ENCODE measurements around the gene CMTM6.
"Not testable (repeated sequence)": the region's sequence is repeated elsewhere in the genome, so short reads cannot be mapped to it uniquely, and the experiment has no call there.

The CMTM6 gene

GRCh38 chr3:32463415-32463814, 39.2 kb downstream of the CMTM6 start:
- not testable (repeated sequence) for DNase-seq

- DNase-seq, result not testable (repeated sequence)
Observed at GRCh38 chr3:32462191-32462986, 40.3 kb downstream of the CMTM6 start.

GRCh38 chr3:32460817-32461496, 41.7 kb downstream of the CMTM6 start:
- peak; percentile 17 for DNase-seq

- DNase-seq, result peak; percentile 45
Observed at GRCh38 chr3:32460031-32460749, 42.5 kb downstream of the CMTM6 start.

- peak; percentile 21 for DNase-seq
Observed at GRCh38 chr3:32459450-32459849, 43.2 kb downstream of the CMTM6 start.

GRCh38 chr3:32457971-32458471, 44.6 kb downstream of the CMTM6 start:
- DNase-seq, result peak; percentile 42

GRCh38 chr3:32456429-32457130, 46.1 kb downstream of the CMTM6 start:
- peak; percentile 19 for DNase-seq

- DNase-seq, result peak; percentile 27
Observed at GRCh38 chr3:32455609-32456428, 46.8 kb downstream of the CMTM6 start.

- peak; percentile 21 for DNase-seq
Observed at GRCh38 chr3:32454731-32455608, 47.7 kb downstream of the CMTM6 start.

- peak; percentile 21 for DNase-seq
Observed at GRCh38 chr3:32454111-32454510, 48.5 kb downstream of the CMTM6 start.

GRCh38 chr3:32453346-32453745, 49.3 kb downstream of the CMTM6 start:
- no peak for DNase-seq

- peak; percentile 21 for DNase-seq
Observed at GRCh38 chr3:32452009-32452408, 50.6 kb downstream of the CMTM6 start.

- DNase-seq, result peak; percentile 7
Observed at GRCh38 chr3:32450992-32451659, 51.5 kb downstream of the CMTM6 start.

- DNase-seq, result peak; percentile 8
Observed at GRCh38 chr3:32450426-32450825, 52.2 kb downstream of the CMTM6 start.

GRCh38 chr3:32449691-32450090, 53.0 kb downstream of the CMTM6 start:
- DNase-seq, result no peak

GRCh38 chr3:32448686-32449474, 53.8 kb downstream of the CMTM6 start:
- DNase-seq, result no peak

- DNase-seq, result peak; percentile 2
Observed at GRCh38 chr3:32447865-32448400, 54.7 kb downstream of the CMTM6 start.

- DNase-seq, result no peak
Observed at GRCh38 chr3:32443478-32443877, 59.2 kb downstream of the CMTM6 start.

- no peak for DNase-seq
Observed at GRCh38 chr3:32442766-32443165, 59.9 kb downstream of the CMTM6 start.

All from activated CD4-positive, CD25-positive, alpha-beta regulatory T cell treated with anti-CD3 and anti-CD28 coated beads, Interleukin-2, amount 50 U/mL, for 72 hours (primary cell).